ENCODE results near the gene NOB1.

Gene NOB1

GRCh38 chr16:69725480-69726312 lies 29.0 kb downstream of the NOB1 start:
- H3K4me3 ChIP-seq (ENCODE audit: low read length) = peak overlapping the region; percentile 79
- no peak for DNase-seq (ENCODE audit: low read depth, low spot score)

GRCh38 chr16:69724981-69725479 lies 29.7 kb downstream of the NOB1 start:
- H3K4me3 ChIP-seq (ENCODE audit: low read length) = no peak overlapping the region
- no peak for DNase-seq (ENCODE audit: low read depth, low spot score)

GRCh38 chr16:69724414-69724873 lies 30.3 kb downstream of the NOB1 start:
- no peak for DNase-seq (ENCODE audit: low read depth, low spot score)
- H3K4me3 ChIP-seq (ENCODE audit: low read length) = no peak overlapping the region

DNA sequence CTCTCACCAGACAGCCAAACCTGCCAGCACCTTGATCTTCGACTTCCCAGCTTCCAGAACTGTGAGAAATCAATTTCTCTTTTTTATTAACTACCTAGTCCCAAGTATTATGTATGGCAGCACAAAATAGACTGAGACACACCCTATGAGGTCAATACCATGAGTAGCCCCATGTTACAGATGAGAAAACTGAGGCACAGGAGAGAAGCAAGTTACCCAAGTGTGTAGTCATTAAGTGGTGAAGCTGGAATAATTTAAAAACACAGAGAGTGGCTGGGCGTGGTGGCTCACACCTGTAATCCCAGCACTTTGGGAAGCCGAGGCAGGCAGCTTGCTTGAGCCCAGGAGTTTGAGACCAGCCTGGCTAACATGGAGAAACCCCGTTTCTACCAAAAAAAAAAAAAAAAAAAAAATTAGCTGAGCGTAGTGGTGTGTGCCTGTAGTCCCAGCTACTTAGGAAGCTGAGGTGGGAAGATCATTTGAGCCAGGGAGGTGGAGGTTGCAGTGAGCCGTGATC lies 33.2 kb downstream of the NOB1 start:
- DNase-seq (ENCODE audit: low read depth, low spot score) = no peak
- no peak overlapping the region for H3K4me3 ChIP-seq (ENCODE audit: low read length)

DNA sequence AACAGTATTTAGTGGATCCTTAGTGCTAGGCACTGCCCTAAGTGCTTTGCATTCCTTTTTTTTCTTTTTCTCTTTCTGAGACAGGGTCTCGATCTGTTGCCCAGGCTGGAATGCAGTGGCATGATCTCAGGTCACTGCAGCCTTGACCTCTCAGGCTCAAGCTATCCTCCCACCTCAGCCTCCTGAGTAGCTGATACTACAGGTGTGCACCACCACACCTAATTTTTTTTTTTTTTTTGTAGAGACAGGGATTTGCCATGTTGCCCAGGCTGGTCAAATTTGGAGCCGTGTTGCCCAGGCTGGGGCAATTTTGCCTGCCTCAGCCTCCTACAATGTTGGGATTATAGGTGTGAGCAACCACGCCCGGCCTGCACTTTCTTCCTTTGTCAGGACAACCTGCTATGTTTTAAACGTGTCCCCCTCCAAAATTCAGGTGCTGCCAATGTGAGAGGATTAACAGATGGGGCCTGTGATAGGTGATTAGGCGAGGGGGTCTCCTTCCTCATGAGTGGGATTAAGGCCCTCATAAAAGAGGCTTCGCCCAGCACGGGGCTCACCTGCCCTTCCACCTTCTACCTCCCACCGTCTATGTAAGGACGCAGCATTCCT lies 33.8 kb downstream of the NOB1 start:
- no peak for DNase-seq (ENCODE audit: low read depth, low spot score)
- H3K4me3 ChIP-seq (ENCODE audit: low read length) = no peak overlapping the region

GRCh38 chr16:69718111-69718764 lies 36.5 kb downstream of the NOB1 start:
- DNase-seq (ENCODE audit: low read depth, low spot score) = no peak
- H3K4me3 ChIP-seq (ENCODE audit: low read length) = no peak overlapping the region

DNA sequence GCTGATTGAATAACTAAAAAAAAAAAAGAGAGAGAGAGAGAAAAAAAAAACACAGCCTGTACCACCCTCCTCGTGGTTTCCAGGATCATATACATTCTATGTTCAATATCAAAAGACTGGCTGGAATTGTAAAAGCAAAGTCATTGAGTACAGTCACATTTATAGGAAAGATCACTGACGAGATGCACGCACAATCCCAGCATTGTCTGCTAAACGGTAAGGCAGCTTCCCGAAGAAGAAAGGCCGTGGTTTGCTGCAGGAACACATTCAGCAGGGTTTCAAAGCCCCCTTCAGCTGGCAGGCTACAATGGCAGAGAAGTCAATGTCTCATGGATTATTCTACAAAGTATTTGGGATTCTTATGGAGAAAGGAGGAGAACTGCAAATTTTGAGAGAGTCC lies 37.7 kb downstream of the NOB1 start:
- H3K4me3 ChIP-seq (ENCODE audit: low read length) = no peak overlapping the region
- no peak for DNase-seq (ENCODE audit: low read depth, low spot score)

GRCh38 chr16:69712914-69713581 lies 41.7 kb downstream of the NOB1 start:
- no peak for DNase-seq (ENCODE audit: low read depth, low spot score)
- no peak overlapping the region for H3K4me3 ChIP-seq (ENCODE audit: low read length)

- no peak for DNase-seq (ENCODE audit: low read depth, low spot score)
- H3K4me3 ChIP-seq (ENCODE audit: low read length) = no peak overlapping the region
Observed at GRCh38 chr16:69712277-69712676, 42.4 kb downstream of the NOB1 start.

DNA sequence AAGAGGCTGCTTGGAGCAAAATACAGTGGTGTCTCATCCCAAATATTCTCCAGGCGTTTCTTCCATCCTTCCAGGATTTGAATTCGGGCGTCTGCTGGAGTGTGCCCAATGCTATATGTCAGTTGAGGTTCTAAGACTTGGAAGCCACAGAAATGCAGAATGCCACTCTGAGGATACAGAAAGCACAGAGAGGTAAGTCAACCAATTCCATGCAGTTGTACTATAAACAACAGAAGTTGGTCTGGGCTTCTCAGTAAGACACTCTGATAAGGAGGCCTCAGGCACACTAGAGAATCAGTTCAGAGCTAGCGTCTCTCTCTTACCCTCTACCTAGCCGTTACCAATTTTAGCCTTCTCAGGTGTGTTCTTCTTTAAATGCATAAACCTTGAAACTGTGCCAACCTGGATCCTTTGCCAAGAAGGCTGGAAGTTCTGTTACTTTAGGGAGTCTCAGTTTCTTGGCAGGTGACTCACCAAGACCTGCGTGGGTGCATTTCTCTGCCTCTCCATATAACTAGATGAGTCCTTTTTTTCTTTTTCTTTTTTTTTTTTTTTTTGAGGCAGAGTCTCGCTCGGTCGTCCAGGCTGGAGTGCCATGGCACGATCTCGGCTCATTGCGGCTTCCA lies 43.5 kb downstream of the NOB1 start:
- DNase-seq (ENCODE audit: low read depth, low spot score) = no peak

DNA sequence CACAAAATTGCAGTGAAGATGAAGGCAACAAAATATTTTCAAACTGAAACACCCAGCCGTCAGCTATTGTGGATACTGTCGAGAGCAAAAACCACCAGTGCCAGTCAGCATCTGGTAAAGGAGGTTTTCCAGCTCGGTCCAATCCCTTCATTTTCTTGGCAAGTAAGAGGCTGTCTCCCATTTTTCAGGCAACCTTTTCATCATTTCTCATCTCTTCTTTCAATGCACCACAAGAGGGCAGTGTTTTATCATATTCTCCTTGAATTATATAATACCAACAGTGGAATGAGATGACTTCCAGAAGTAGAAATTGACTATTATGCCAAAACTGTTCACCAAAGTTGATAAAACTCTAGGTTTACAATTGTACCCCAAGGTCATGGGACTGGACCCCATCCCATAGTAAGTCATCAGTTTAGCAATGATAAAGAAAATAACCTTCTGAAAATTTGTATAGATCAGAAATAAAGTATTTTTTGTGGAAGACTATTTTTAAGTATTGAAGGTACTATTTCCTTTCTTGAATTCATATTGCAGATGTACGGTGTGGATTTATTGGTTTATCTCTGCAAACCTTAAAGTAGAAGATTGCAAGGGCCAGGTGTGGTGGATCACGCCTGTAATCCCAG lies 45.2 kb downstream of the NOB1 start:
- H3K4me3 ChIP-seq (ENCODE audit: low read length) = no peak overlapping the region
- DNase-seq (ENCODE audit: low read depth, low spot score) = peak; percentile 62

More for the DNA sequence above, 43.5 kb downstream of the NOB1 start:
- H3K4me3 ChIP-seq (ENCODE audit: low read length) = no peak overlapping the region

GRCh38 chr16:69707920-69708683 lies 46.6 kb downstream of the NOB1 start:
- DNase-seq (ENCODE audit: low read depth, low spot score) = no peak
- H3K4me3 ChIP-seq (ENCODE audit: low read length) = no peak overlapping the region

DNA sequence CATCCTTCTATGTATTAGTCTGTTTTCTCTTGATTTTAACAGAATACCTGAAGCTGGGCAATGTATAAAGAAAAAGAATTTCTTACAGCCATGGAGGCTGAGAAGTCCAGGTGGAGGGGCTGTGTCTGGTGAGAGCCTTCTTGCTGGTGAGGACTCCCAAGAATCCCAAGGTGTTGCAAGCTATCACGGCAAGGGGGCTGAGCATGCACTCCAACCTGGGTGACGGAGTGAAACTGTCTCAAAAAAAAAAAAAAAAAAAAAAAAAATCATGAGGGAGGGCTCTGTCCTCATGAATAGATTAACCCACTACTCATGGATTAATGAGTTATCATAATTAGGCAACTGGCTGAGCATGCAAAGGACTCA lies 47.8 kb downstream of the NOB1 start:
- no peak for DNase-seq (ENCODE audit: low read depth, low spot score)
- H3K4me3 ChIP-seq (ENCODE audit: low read length) = no peak overlapping the region

DNA sequence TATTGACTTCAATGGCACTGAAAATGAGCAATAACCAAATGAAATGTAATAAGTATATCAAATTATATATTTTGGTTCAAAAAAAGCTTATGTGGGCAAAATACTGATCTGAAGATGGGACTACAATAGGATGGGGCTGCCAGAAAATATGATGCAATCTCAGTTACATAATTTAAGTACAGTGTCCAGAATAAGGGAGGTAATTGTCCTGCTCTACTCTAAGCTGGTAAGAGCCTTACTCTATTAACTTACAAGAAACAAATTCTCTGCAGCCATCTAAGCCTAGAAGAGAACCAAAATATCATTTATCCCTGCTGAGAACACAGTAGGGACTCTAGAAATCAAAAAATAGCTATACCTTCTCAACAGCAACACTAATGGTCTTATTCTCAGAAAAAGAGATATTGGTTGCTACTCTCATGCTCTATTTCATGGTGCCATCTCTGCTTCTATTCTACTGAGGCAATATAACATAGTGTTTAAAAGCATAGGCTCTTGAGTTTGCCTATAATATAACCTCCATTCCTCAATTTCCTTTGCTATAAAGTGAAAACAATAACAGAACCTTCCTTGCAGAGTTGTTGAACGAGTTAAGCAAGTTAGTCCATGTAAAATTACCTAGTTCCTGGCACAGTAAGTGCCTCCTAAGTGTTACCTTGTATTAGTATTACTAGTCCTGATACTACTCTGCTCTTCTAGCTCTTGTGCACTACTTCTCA lies 48.3 kb downstream of the NOB1 start:
- DNase-seq (ENCODE audit: low read depth, low spot score) = no peak
- H3K4me3 ChIP-seq (ENCODE audit: low read length) = no peak overlapping the region

DNA sequence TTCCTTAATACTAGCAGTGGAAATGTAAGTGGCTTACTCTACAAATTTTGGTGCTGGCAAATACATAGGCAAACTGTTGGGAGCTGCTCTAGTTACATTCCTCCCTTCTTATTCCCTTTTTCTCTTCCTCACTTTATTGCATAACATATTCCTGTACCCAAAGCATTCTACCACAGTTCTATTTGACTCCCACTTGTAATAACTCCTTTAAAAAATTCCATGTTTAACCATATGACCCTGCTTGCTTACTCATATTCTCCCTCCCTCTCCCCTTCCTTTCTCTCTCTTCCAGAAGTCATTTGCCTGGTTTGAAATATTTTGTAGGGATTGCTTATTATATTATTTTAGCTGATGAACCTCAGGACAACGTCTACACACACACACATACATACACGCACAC lies 51.1 kb downstream of the NOB1 start:
- DNase-seq (ENCODE audit: low read depth, low spot score) = no peak
- no peak overlapping the region for H3K4me3 ChIP-seq (ENCODE audit: low read length)

DNA sequence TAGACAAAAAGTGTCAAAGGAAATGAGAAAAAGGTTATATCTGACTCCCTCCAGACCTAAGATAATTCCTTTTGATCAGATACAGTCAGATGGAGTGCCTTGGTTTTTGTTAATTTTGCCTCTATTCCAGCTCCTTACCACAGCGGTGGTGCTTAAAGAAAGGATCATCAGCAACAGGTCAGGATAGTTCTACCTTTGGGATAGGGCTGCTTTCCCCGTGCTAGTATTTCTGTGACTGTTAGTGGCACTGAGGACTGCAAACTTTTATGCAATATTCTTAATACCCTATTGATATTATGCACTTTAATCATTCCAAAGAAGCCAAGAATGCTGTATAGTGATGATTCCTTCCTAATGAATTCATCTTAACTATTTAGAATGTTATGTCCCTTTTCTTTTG lies 52.9 kb downstream of the NOB1 start:
- H3K4me3 ChIP-seq (ENCODE audit: low read length) = no peak overlapping the region
- DNase-seq (ENCODE audit: low read depth, low spot score) = no peak

DNA sequence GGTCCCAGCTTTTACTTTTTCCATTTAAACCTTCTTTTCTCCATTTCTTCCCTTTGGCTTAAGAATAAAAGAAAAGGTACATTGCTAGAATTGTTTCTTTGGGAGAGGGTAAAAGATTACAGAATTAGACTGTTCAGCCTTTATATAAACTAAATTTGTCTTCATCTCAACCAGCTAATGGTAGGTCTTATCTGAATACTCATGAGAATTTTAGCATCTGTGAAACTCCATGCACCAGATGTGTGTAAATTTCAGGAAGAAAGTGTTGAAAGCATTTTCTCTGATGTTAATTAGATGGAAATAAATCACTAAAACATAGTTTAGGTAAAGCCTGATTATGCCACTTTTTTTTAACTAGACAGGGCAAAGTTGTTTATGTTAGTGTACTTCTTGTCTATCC lies 53.3 kb downstream of the NOB1 start:
- no peak for DNase-seq (ENCODE audit: low read depth, low spot score)
- H3K4me3 ChIP-seq (ENCODE audit: low read length) = no peak overlapping the region

All from Jurkat, Clone E6-1 (cell line).